Mucosa of gallbladder (tissue), 1 donor: ENCODE data around the gene TFF2. TPM values are rescaled to one million over a fixed set of nuclear protein-coding genes. Genes with fewer than 3 reads are reported as not detected.

ENCODE experiments used
- DNase-seq: peaks from one replicate; pipeline ENCODE4 v3.0.0-alpha.2; 2020; ENCODE audit warnings: low spot score
- total RNA-seq: library from RNA; stranded (reverse); gene quantifications from one replicate; pipeline ENCODE4 v1.2.1, GENCODE V29; 2021
- donor health status: DM: no; HTN: no; CAD: no.

Gene TFF2
- total RNA-seq, 1 donor from 2014 or later: 115 TPM

DNA sequence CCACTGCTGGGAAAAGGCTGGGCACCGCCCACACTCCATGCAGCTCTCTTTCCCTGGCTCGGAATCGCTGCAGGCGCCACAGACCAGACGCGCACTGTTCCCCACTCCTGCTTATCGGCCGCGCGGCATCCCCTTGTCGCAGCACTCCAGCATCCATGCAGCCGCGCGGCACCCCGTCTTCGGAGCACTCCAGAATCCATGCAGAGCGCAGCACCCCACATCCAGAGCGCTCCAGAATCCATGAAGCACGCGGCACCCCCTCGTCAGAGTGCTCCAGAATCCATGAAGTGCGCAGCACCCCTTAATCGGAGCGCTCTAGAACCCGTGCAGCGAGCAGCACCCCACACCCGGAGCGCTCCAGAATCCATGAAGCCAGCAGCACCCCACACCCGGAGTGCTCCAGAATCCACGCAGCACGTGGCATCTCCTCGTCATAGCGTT, 45.1 kb downstream of the TFF2 start:
- no peak for DNase-seq

DNA sequence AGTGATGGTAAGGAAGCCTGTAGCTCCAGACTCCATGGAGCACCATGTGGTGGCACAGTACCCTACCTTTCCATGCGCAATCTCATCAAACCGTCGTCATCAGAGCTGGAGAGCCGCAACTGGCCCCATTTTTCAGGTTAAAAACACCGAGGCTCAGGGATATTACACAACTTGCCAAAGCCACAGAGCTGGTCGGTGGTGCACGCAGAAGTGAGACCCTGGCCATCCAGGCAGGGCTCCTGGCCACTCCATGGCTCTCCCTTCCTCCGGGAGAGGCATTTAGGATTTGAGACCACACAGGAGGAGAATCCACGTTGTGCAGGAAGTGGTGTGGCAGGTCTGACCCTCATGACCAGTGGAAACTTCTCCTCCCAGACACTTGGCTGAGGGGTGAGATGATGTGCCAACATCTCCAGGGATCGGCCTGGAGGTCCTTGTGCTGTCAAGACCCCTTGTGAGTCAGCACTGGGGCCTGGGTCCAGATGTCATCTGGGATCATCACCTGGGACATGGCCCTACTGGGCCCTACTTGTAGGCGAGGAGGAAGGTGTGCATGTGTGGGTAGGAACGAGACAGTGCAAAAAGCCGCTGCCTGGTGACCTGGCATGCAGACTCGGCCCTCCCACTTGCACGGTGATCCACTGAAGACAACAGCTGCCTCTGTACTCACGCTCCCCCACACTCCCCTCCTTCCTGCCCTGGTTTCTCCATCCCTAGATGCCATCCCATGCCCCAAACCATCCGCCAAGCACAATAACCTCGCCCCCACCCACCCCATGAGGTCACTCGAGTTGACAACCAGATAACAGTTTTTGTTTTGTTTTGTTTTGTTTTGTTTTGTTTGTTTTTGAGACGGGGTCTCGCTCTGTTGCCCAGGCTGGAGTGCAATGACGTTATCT, 46.0 kb downstream of the TFF2 start:
- DNase-seq: no peak

DNA sequence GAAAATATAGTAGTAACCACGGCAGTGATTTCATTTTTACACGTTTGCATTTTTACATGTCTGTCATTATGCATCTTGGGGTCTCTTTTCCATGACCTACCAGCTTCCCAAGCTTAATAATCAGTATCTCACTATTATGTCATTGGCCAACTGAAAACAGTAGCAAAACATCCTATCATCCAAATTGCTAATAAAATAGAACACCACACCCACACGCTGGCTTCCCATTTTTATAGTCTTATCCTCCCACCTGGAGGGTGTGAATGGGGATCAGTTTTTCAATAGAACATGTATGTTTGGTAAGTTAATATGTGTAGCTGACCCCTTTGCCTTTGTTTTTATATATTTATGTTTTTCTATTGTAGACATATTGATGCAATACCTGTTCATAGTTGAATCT, 47.4 kb downstream of the TFF2 start:
- no peak for DNase-seq

DNA sequence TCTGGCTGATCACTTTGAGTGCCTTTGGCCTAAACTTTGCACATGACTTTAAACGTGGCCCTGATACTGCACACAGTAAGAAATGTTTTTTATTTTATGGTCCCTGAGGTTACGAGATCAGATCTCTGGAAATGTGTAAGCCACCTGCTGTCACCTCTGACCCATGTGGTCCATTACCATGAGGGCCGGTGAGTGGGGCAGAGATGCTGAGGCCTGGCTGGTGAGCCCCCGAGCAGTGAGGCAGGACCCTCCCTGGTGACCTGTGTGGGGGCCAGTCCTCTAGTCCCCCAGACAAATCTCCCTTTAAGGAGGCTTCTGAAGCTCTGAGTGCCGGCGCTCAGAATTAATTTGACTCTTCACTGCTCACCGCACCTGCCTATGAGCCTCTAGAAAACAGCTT, 48.0 kb downstream of the TFF2 start:
- no peak for DNase-seq

DNA sequence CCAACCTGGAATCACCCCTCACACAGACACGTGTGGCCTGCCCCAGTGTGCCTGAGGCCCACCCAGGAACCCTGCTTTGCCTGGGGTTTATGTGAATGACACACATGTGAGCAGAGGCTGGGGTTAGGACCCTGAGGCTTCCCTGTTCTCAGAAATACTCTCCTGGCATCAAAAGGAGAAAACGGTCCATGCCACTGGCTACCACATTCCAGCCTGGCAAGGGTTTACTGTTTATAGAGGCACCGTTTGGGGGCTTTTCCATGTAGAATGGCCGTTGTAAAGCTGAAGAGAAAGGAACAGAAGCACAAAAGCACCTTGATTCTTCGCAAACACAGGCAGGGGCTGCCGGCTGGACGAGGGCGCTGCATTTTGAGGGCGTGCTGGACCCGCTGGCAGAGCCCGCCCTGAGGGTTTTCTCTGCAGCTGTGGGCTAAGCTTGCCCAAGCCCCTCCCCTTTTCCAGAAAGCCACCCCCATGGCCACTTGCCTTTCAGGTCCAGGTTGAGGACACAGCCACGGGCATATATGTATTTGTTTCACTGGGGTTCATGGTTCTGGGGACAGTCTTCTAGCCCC, 48.6 kb downstream of the TFF2 start:
- DNase-seq: no peak

DNA sequence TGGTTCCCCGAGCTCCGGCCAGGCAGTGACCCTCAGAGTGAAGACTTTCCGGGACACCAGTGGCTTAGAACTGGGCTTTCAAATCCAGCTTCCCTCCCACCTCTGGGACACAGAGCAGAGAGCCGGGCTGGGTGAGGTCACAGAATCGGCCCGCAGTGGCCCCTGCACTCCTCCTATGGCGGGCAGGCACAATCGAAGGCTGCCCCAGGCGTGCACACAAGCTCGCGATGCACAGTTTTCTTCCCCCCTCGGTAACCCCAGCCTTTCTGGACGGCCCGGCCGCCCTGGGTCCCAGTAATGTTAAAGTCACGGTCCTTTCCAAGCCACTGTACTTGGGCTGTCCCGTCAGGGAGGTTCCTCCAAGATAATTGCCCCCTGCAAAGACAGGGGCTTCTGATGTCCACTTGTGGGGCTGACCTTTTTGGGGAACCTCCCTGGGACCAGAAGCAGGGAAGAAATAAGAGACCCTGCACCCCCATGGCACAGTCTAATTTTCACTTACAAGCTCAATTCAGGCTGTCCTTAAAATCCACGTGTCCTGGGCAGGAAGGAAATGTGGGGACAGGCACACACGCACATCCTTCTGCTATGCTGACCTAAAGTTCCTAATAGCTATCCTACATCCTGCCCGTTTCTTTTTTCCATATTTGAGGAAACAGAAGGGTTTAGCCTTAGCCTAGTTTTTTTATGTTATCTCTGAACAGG, 49.3 kb downstream of the TFF2 start:
- no peak for DNase-seq

DNA sequence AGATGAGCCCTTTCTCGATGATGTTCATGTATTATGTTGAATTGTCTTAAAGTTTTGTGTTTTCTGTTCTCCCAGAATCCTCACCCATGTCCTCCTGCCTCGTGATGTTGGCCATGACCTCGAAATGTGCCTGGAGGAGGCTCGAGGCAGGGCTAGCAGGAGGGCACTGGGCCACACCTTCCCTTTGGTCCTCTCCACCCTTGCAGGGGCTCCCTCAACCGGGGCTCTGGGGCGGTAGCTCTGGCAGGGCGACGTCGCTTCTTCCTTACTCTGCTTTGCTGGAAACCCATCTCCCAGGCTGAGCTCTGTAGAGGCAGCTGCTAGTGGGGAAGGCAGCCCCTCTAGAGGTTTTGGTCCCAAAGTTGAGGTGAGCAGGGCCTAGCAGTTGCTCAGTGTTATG, 49.8 kb downstream of the TFF2 start:
- DNase-seq: no peak

DNA sequence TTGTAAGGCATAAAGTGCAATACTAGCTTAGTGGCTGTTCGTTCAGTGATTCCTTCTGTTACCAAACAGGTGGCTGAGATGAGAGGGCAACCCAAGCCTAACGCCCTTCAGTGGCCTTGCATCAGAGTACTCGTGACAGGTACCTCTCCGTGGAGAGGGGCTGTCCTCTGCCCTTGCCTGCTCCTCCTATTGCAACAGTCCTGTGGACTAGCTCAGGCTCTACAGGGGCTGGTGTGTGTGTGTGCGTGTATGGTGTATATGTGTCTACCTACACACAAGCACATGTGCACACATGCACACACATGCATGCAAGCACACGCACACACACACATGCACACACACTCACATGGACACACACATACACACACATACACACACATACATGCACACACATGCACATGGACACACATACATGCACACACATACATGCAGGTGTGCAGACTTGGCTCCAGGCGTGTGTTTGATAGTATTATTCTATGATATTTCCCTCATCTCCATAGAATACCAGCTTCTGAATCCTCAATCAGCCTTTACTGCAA, 50.7 kb downstream of the TFF2 start:
- DNase-seq: no peak

DNA sequence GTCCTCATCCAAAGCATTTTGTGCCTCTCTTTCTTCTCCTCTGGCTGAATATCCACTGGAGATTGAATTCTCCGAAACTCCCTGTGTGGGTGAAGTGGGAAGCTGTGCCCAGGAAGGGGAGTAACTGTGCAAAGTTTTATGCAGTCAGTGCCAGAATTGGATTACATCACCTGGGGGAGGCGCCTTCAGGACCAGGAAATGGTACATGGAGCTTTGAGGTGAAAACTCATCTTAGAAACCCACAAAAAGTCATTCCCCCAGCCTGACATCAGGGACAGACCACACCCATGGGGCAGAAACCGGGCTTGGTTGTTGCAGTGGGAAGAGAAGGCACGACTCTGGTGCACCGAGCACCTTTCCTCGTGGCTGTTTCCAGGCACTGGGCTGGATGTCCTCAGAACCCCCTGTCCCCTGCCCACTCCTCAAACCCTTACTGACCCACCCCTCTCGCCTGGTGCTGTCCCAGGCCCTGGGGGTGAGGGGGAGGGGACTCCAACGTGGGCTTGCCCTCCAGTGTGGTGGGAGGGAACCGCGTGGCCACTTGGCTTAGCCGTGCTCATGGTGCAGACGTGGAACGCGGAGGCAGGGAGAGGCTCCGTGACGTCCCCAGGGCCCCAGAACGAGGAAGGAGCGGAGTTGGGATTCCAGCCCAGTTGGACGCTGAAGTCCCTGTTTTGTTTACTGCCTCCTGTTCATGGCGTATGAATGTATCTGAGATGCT, 51.3 kb downstream of the TFF2 start:
- DNase-seq: peak; percentile 65

DNA sequence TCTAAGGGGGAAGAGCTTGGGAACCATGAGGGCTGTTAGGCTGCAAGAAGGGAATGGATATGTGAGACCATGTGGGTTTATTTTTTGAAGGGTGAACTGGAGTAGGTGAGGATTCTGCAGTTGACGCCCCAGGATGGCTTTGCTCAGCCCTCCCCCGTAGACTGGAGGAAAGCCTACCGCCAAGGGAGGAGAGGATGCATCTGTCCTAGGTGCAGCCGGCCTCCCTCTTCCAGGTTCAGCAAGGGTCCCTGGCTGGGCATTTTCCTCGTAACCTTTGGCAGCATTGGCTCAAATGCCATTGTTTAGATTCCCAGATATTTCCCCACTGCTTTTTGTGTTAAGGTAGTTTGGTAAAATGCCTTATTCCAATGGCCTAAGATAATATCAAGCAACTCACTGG, 52.1 kb downstream of the TFF2 start:
- no peak for DNase-seq

DNA sequence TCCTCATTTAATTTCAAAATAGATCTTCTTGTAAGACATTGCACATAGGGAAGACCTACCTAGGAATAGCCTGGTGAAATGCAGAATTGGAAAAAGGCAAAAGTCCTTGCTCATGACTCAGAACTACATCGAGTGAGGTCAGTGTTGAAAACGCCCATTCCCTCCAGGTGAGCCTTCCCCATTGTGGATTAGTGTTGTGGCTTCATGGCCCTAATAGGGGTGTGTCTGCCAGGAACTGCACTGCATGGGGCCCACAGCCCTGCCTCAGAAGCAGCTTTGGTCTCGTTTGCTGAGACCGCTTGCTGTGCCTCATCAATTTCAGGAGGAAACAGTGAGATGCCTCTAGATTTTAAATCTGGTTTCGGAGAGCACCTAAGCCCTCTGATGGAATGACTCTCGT, 52.6 kb downstream of the TFF2 start:
- DNase-seq: no peak

DNA sequence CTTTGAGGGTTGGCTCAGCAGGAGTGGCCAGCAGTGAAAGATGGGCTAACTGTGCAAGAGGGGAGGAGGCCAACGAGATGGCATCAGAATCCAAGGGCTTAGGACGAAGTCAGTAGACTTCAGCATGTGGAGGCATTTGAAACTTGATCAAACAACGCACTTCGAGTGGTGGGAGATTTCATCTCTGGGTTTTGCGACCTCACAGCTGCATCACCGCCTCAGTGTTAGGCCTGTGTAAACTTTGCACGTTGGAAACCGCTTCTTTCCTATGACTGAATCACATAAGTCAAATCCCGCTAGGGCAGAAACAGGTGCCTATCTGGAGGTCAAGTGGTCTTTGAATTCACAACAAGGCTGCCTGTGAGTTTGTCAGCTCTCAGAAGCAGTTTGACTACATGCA, 53.4 kb downstream of the TFF2 start:
- no peak for DNase-seq

DNA sequence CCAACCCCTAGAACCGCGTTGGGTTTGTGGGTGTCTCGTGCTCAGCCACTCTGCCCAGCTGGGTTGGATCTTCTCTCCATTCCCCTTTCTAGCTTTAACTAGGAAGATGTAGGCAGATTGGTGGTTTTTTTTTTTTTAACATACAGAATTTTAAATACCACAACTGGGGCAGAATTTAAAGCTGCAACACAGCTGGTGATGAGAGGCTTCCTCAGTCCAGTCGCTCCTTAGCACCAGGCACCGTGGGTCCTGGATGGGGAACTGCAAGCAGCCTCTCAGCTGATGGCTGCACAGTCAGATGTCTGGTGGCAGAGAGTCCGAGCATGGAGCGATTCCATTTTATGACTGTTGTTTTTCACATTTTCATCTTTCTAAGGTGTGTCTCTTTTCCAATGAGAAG, 54.3 kb downstream of the TFF2 start:
- DNase-seq: no peak

Other genes starting within 250 kb of the TFF2 start
- 19.5 TPM for gene ABCG1, start 131.9 kb downstream of the TFF2 start, total RNA-seq
- gene TFF3, start 35.6 kb downstream of the TFF2 start, total RNA-seq: 1,342 TPM
- 241 TPM for gene TFF1, start 15.5 kb upstream of the TFF2 start, total RNA-seq
- 10.5 TPM for gene TMPRSS3, start 45.1 kb upstream of the TFF2 start, total RNA-seq
- 2.0 TPM for gene UBASH3A, start 52.9 kb upstream of the TFF2 start, total RNA-seq
- gene RSPH1, start 145.2 kb upstream of the TFF2 start, total RNA-seq: 5.6 TPM
- 56.2 TPM for gene SLC37A1, start 162.9 kb upstream of the TFF2 start, total RNA-seq